ENCODE results near the gene NUP93. TPM values are rescaled to one million over a fixed set of nuclear protein-coding genes. Genes with fewer than 3 reads are reported as not detected.
"Not testable (repeated sequence)": the region's sequence is repeated elsewhere in the genome, so short reads cannot be mapped to it uniquely, and the experiment has no call there.

Gene NUP93
- total and polyA plus RNA-seq, 5 experiments from 2014 or later, result 66.6 to 104 (median 82.5) TPM

DNA sequence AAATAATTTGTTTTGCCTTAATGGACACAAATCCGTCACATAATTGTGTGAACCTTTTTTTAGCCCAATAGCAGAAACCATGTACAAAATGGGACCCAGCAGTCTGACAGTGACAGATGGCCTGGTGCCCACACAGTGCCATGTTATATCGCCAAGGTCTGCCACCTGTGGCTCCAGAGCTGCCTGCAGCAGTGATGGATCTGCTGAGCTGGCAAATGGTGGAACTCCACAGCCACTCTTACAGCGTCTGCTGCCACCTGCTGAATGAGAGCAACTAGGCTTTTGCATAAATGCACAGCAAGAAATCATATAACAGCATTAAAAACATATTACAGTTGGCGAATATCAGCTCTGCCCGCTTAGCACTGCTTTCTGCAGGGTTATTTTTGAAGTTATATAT is 59.4 kb downstream of the NUP93 start:
- DNase-seq (peak in 6 of 10 donors; percentile 6 to 67 (median 16)), ATAC-seq (peak in 1 of 2 donors; percentile 66)
- Mint-ChIP-seq H3K27me3 (peaks cover 0 to 2% (median 0%) of the 10 kb centered on the region in 5 donors), H3K4me1 (peaks cover 0 to 6% (median 0%) of the 10 kb centered on the region in 4 donors), H3K4me3 (no peak overlapping the region), H3K9me3 (no peaks in the 10 kb centered on the region), H3K27ac (no peak overlapping the region), H3K36me3 (peaks cover 0 to 2% (median 0%) of the 10 kb centered on the region in 3 donors)
- POLR2A ChIA-PET, result no interaction called here

DNA sequence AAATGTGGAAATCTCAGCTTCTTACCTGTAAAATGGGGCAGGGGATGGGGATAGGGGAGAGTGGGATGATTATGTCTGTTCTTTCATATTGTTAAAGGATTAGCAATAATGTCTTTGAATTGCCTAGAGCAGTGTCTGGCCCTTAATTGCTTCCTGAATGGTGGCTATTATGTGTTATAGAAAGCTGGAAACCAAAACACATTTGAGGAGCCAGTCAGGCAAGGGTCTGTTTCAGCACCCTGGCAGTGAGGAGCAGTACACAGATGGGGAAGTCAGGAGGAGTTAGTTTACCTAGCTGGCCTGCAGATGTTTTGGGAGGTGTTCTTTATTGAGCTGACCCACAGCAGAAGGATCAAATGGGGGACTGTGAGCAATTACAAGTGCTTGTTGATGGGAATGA is 63.0 kb downstream of the NUP93 start:
- H3K27me3 Mint-ChIP-seq, result peaks cover 0 to 2% (median 0%) of the 10 kb centered on the region in 5 donors
- no peak overlapping the region for H3K4me3 Mint-ChIP-seq
- ATAC-seq, result no peak
- H3K27ac Mint-ChIP-seq, result peak overlapping the region in 3 of 10 donors; percentile 12 to 60 (median 18)
- H3K9me3 Mint-ChIP-seq, result no peaks in the 10 kb centered on the region
- peaks cover 0 to 6% (median under 1%) of the 10 kb centered on the region in 4 donors for H3K4me1 Mint-ChIP-seq
- POLR2A ChIA-PET, result no interaction called here
- peaks cover 0 to under 1% (median 0%) of the 10 kb centered on the region in 3 donors for H3K36me3 Mint-ChIP-seq
- no peak for DNase-seq

DNA sequence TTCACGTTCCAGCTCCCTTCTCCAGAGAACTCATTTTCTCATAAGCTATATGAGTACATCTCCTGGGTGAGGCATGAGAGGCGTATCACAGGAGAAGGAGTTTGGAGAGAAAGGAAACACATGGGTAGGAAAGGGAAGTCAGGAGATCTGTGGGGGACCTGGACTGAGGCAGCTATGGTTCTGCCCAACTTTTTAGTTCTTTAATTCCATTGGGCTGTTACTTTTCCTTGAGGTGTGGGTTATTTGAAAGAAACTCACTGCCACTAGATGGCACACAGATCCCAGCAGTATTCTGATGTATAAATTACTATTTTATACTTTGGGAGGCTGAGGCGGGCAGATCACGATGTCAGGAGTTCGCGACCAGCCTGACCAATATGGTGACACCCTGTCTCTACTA is 63.6 kb downstream of the NUP93 start:
- Mint-ChIP-seq H3K9me3 (no peaks in the 10 kb centered on the region), H3K4me3 (no peak overlapping the region), H3K27me3 (peaks cover 0 to 2% (median 0%) of the 10 kb centered on the region in 5 donors), H3K36me3 (peaks cover 0 to 6% (median 5%) of the 10 kb centered on the region in 3 donors), H3K27ac (peak overlapping the region in 2 of 10 donors; percentile 18 to 60), H3K4me1 (peaks cover 0 to 6% (median under 1%) of the 10 kb centered on the region in 4 donors)
- peak in 1 of 10 donors; percentile 11 for DNase-seq
- ATAC-seq, result peak in 1 of 2 donors; percentile 30
- POLR2A ChIA-PET, result no interaction called here

GRCh38 chr16:56795011-56795410 is 65.1 kb downstream of the NUP93 start:
- POLR2A ChIA-PET, result interaction anchor here (1.0 kb wide), 1 partner anchor 74 kb away, joined by 5 read pairs; no protein-coding TSS in a partner anchor
- Mint-ChIP-seq H3K36me3 (peaks cover 0 to 13% (median 10%) of the 10 kb centered on the region in 3 donors), H3K4me3 (no peak overlapping the region), H3K9me3 (no peaks in the 10 kb centered on the region), H3K4me1 (peaks cover 0 to 6% (median under 1%) of the 10 kb centered on the region in 4 donors), H3K27ac (no peak overlapping the region), H3K27me3 (peaks cover 0 to 2% (median 0%) of the 10 kb centered on the region in 5 donors)
- no peak for DNase-seq
- no peak for ATAC-seq

- DNase-seq, H3K9me3 Mint-ChIP-seq, POLR2A ChIA-PET, H3K4me1 Mint-ChIP-seq, H3K27me3 Mint-ChIP-seq, ATAC-seq, H3K4me3 Mint-ChIP-seq: not testable (repeated sequence)
- Mint-ChIP-seq H3K27ac (peak overlapping the region in 2 of 10 donors; percentile 1 to 46), H3K36me3 (peaks cover 0 to 17% (median 10%) of the 10 kb centered on the region in 3 donors)
Measured at GRCh38 chr16:56797038-56797437, 67.1 kb downstream of the NUP93 start.

DNA sequence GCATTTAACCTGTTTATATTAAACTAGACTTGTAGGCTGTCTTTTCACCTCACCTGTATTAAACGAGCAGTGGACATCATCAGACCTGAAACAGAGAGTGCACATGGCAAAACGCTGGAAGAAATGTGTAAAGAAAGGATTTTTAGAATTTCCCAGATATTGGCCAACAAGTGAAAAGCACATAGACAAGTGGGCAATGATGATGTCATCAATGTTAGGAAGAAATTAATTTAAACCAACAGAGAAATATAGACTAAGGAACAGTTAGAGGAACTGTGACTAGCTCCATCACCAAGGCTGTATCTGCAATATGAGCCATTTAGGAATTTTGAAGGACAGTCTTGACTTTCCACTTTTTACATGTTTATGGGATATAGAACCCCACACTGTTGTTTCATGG is 67.9 kb downstream of the NUP93 start:
- no peaks in the 10 kb centered on the region for H3K27me3 Mint-ChIP-seq

GRCh38 chr16:56798955-56799354 is 69.0 kb downstream of the NUP93 start:
- no peak for ATAC-seq
- peaks cover 0 to 17% (median 10%) of the 10 kb centered on the region in 3 donors for H3K36me3 Mint-ChIP-seq
- H3K9me3 Mint-ChIP-seq, result no peaks in the 10 kb centered on the region

More for the DNA sequence above, 67.9 kb downstream of the NUP93 start:
- H3K27ac Mint-ChIP-seq, result peak overlapping the region in 1 of 10 donors; percentile 46
- POLR2A ChIA-PET, result no interaction called here
- H3K9me3 Mint-ChIP-seq, result no peaks in the 10 kb centered on the region
- H3K4me3 Mint-ChIP-seq, result no peak overlapping the region
- DNase-seq (no peak), ATAC-seq (no peak)
- peaks cover 0 to 17% (median 10%) of the 10 kb centered on the region in 3 donors for H3K36me3 Mint-ChIP-seq
- peaks cover 0 to 4% (median under 1%) of the 10 kb centered on the region in 4 donors for H3K4me1 Mint-ChIP-seq

GRCh38 chr16:56800355-56800754 is 70.4 kb downstream of the NUP93 start:
- ATAC-seq (no peak), DNase-seq (no peak)
- H3K27me3 Mint-ChIP-seq, result no peaks in the 10 kb centered on the region
- POLR2A ChIA-PET, result no interaction called here
- peaks cover 0 to 2% (median 0%) of the 10 kb centered on the region in 4 donors for H3K4me1 Mint-ChIP-seq
- H3K27ac Mint-ChIP-seq, result no peak overlapping the region
- peaks cover 0 to 21% (median 12%) of the 10 kb centered on the region in 3 donors for H3K36me3 Mint-ChIP-seq
- no peak overlapping the region for H3K4me3 Mint-ChIP-seq
- H3K9me3 Mint-ChIP-seq, result no peaks in the 10 kb centered on the region

More at GRCh38 chr16:56798955-56799354, 69.0 kb downstream of the NUP93 start:
- Mint-ChIP-seq H3K27ac (no peak overlapping the region), H3K4me3 (no peak overlapping the region), H3K27me3 (no peaks in the 10 kb centered on the region), H3K4me1 (peaks cover 0 to 2% (median 0%) of the 10 kb centered on the region in 4 donors)
- POLR2A ChIA-PET, result interaction anchor here (0.6 kb wide), 1 partner anchor 237 kb away, joined by 4 read pairs; no protein-coding TSS in a partner anchor
- no peak for DNase-seq

- Mint-ChIP-seq H3K4me1 (peaks cover 0 to 2% (median 0%) of the 10 kb centered on the region in 4 donors), H3K27me3 (no peaks in the 10 kb centered on the region), H3K4me3 (no peak overlapping the region), H3K36me3 (peaks cover 10 to 35% (median 21%) of the 10 kb centered on the region in 3 donors), H3K27ac (peak overlapping the region in 1 of 10 donors; percentile 11), H3K9me3 (no peaks in the 10 kb centered on the region)
- DNase-seq (no peak), ATAC-seq (no peak)
- POLR2A ChIA-PET, result no interaction called here
Measured at GRCh38 chr16:56801762-56802161, 71.8 kb downstream of the NUP93 start.

DNA sequence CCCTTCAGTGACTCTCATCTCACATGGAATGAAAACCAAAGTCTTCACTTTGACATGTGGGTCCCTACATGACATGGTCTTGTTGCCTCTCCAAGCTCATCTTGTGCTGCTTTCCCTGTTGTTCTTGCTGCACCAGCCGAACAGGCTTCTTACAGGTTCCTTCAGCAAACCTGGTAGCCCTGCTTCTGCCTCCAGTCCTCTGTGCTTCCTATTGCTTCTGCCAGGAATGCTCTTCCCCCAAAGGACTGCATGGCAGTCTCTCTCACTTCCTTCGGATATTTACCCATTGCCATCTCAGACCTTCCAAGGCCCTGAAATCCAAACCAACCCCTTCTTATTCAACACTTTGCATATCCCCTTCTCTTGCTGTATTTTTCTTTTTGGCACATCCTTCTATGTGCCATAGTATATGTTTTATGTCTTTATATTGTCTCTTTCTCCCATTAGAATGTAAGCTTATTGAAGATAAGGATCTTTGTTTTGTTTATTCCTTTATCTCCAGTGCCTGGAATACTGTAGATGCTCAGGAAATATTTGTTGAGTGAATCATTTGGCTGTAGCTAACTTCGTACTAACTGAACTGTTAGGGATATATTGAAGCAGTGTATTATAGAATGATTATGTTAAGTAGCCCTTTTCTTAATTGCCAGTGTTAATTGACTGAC is 77.2 kb downstream of the NUP93 start:
- no peaks in the 10 kb centered on the region for H3K4me1 Mint-ChIP-seq
- peak overlapping the region in 3 of 10 donors; percentile 1 to 49 (median 27) for H3K27ac Mint-ChIP-seq
- POLR2A ChIA-PET, result no interaction called here
- no peak overlapping the region for H3K4me3 Mint-ChIP-seq
- peaks cover 10 to 35% (median 16%) of the 10 kb centered on the region in 3 donors for H3K36me3 Mint-ChIP-seq
- ATAC-seq (no peak), DNase-seq (no peak)
- H3K9me3 Mint-ChIP-seq, result no peaks in the 10 kb centered on the region
- H3K27me3 Mint-ChIP-seq, result no peaks in the 10 kb centered on the region

DNA sequence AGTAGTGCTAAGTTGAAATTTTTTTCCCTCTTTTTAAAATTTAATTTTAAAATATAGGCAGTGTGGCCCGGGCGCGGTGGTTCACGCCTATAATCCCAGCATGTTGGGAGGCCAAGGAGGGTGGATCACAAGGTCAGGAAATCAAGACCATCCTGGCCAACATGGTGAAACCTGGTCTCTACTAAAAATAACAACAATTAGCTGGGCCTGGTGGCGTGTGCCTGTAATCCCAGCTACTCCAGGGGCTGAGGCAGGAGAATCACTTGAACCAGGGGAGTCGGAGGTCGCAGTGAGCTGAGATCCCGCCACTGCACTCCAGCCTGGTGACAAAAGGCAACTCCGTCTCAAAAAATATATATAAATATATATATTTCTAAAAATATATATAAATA is 77.7 kb downstream of the NUP93 start:
- H3K36me3 Mint-ChIP-seq, result peaks cover 10 to 35% (median 16%) of the 10 kb centered on the region in 3 donors
- H3K27me3 Mint-ChIP-seq, ATAC-seq, POLR2A ChIA-PET, DNase-seq, H3K4me3 Mint-ChIP-seq, H3K27ac Mint-ChIP-seq, H3K9me3 Mint-ChIP-seq, H3K4me1 Mint-ChIP-seq: not testable (repeated sequence)

- Mint-ChIP-seq H3K36me3 (peaks cover 4 to 33% (median 8%) of the 10 kb centered on the region in 3 donors), H3K9me3 (no peaks in the 10 kb centered on the region), H3K4me3 (no peak overlapping the region), H3K4me1 (no peaks in the 10 kb centered on the region), H3K27ac (no peak overlapping the region), H3K27me3 (no peaks in the 10 kb centered on the region)
- DNase-seq (no peak), ATAC-seq (no peak)
- POLR2A ChIA-PET, result no interaction called here
Measured at GRCh38 chr16:56810954-56811353, 81.0 kb downstream of the NUP93 start.

DNA sequence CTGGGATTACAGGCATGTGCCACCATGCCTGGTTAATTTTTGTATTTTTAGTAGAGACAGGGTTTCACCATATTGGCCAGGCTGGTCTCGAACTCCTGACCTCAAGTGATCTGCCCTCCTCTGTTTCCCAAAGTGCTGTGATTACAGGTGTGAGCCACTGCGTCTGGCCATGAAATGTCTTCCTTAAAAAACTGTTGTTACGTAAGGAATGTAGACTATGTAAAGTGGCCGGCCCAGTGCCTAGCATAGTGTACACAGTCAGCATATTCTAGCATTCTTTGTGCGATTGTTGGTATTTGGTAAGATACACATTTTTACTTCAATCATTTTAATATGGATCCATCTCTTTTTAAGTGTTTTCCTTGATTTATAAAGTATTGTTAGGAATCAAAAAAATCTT is 81.7 kb downstream of the NUP93 start:
- H3K4me3 Mint-ChIP-seq, DNase-seq, ATAC-seq, H3K27ac Mint-ChIP-seq, H3K9me3 Mint-ChIP-seq, H3K4me1 Mint-ChIP-seq, H3K27me3 Mint-ChIP-seq: not testable (repeated sequence)
- peaks cover 0 to 26% (median 4%) of the 10 kb centered on the region in 3 donors for H3K36me3 Mint-ChIP-seq
- POLR2A ChIA-PET, result interaction anchor here (0.6 to 1.2 kb wide), 2 partner anchors 13 to 360 kb away, joined by 4 read pairs; no protein-coding TSS in a partner anchor

All from naive thymus-derived CD8-positive, alpha-beta T cell (primary cell).